K562 (cell line): Measurements from ENCODE around the gene DNAJC17. TPM values are rescaled to one million over a fixed set of nuclear protein-coding genes. Genes with fewer than 3 reads are reported as not detected.

Experiments
- BCL6 ChIP-seq: fragments of 250-450 bp; sonication (Bioruptor Pico); IDR thresholded peaks from 2 replicates; pipeline ENCODE4 v1.4.0; 2020
- BRF1 ChIP-seq: IDR thresholded peaks from 3 replicates; pipeline ENCODE4 v1.6.1; 2011; ENCODE audit warnings: borderline replicate concordance, mild to moderate bottlenecking; ENCODE audit not compliant: insufficient read length; ENCODE audit errors: extremely low read depth
- CHD1 ChIP-seq: fragments of 200-600 bp; sonication (generic); IDR thresholded peaks from one replicate; pipeline ENCODE4 v1.6.1; 2012; ENCODE audit warnings: mild to moderate bottlenecking, moderate library complexity, low read length, inconsistent platforms
- DACH1 ChIP-seq: fragments of 450-650 bp; IDR thresholded peaks from 2 replicates; pipeline ENCODE4 v1.6.1; 2018; ENCODE audit not compliant: partially characterized antibody
- E2F5 ChIP-seq: sonication (generic); formaldehyde crosslinking; IDR thresholded peaks from 2 replicates; pipeline ENCODE4 v1.8.0; 2022; ENCODE audit warnings: mild to moderate bottlenecking, missing genetic modification reagents
- EGR1 ChIP-seq: fragments of 450-650 bp; conservative IDR thresholded peaks from 2 replicates; pipeline ENCODE4 v1.6.1; 2017; ENCODE audit warnings: mild to moderate bottlenecking
- FOXA1 ChIP-seq: fragments of 450-650 bp; IDR thresholded peaks from 2 replicates; pipeline ENCODE4 v1.6.1; 2016; ENCODE audit warnings: mild to moderate bottlenecking, borderline replicate concordance
- IRF9 ChIP-seq: fragments of 450-650 bp; IDR thresholded peaks from 2 replicates; pipeline ENCODE4 v1.6.1; 2016; ENCODE audit warnings: missing biosample characterization, missing genetic modification characterization
- KLF10 ChIP-seq: fragments of 250-450 bp; sonication (Bioruptor Pico); IDR thresholded peaks from 2 replicates; pipeline ENCODE4 v1.6.1; 2021; ENCODE audit warnings: matching md5 sums
- MEF2A ChIP-seq: IDR thresholded peaks from 2 replicates; pipeline ENCODE4 v1.6.1; 2011; ENCODE audit warnings: low read depth, mild to moderate bottlenecking, low read length, moderate library complexity; ENCODE audit not compliant: control insufficient read depth
- NFXL1 ChIP-seq: fragments of 450-650 bp; formaldehyde crosslinking; IDR thresholded peaks from 2 replicates; pipeline ENCODE4 v1.4.0; 2021; ENCODE audit warnings: mild to moderate bottlenecking
- POLR3G ChIP-seq: IDR thresholded peaks from 2 replicates; pipeline ENCODE4 v1.6.1; 2011; ENCODE audit not compliant: insufficient read length, insufficient replicate concordance; ENCODE audit errors: extremely low read depth
- RFX7 ChIP-seq: fragments of 250-450 bp; sonication (Bioruptor Pico); IDR thresholded peaks from 2 replicates; pipeline ENCODE4 v1.5.1; 2021; ENCODE audit warnings: mild to moderate bottlenecking
- SMARCE1 ChIP-seq: fragments of 450-650 bp; IDR thresholded peaks from 2 replicates; pipeline ENCODE4 v1.7.1; 2016; ENCODE audit warnings: mild to moderate bottlenecking
- SUPT5H ChIP-seq: fragments of 450-650 bp; IDR thresholded peaks from 2 replicates; pipeline ENCODE4 v1.6.1; 2016
- TFAM ChIP-seq: fragments of 250-450 bp; sonication (Bioruptor Pico); conservative IDR thresholded peaks from 2 replicates; pipeline ENCODE4 v1.5.0; 2021; ENCODE audit warnings: mild to moderate bottlenecking, moderate library complexity
- ZBED1 ChIP-seq: IDR thresholded peaks from 2 replicates; pipeline ENCODE4 v1.6.1; 2014
- ZC3H11A ChIP-seq: IDR thresholded peaks from 2 replicates; pipeline ENCODE4 v1.6.1; 2012; ENCODE audit warnings: low read depth, low read length, improper control_type of control experiment
- ZKSCAN3 ChIP-seq: fragments of 250-450 bp; sonication (Bioruptor Pico); IDR thresholded peaks from 2 replicates; pipeline ENCODE4 v1.4.0; 2020
- ZNF316 ChIP-seq: fragments of 450-650 bp; IDR thresholded peaks from 2 replicates; pipeline ENCODE4 v1.6.1; 2016
- ZNF778 ChIP-seq: fragments of 450-650 bp; formaldehyde crosslinking; IDR thresholded peaks from 2 replicates; pipeline ENCODE4 v1.4.0; 2020; ENCODE audit warnings: mild to moderate bottlenecking, moderate library complexity
- polyA plus RNA-seq, 8 experiments: library from polyadenylated mRNA; depleted of rRNA in 4 of 8; stranded (reverse) in 5 of 8; unstranded in 3 of 8; fragments of >200 nt; fragmentation: Nextera tagmentation in 2 of 8; fragmentation: Illumina TruSeq in 1 of 8; extraction: Ambion mirVana in 2 of 8; extraction: Trizol in 1 of 8; gene quantifications; 2 replicates each; pipeline versions ENCODE4 v1.2.1 to v1.2.3, GENCODE V29; 2011 to 2014; ENCODE audit warnings: inconsistent platforms in 1 of 8, missing spikeins in 1 of 8
- total RNA-seq, 7 experiments: library from RNA; depleted of rRNA in 6 of 7; stranded (reverse); fragments of >200 nt in 6 of 7; fragmentation: Illumina TruSeq in 2 of 7; extraction: Trizol in 2 of 7; gene quantifications; 2 replicates each; pipeline versions ENCODE4 v1.2.1 to v1.2.3, GENCODE V29; 2011 to 2021; ENCODE audit warnings: low replicate concordance in 1 of 7
- TF ChIP-seq, protein P1 (sequence below): fragments of 450-650 bp; IDR thresholded peaks from 2 replicates; pipeline ENCODE4 v1.6.1; 2016; ENCODE audit warnings: borderline replicate concordance
- TF ChIP-seq, protein P2 (sequence below): sonication (generic); formaldehyde crosslinking; IDR thresholded peaks from 2 replicates; pipeline ENCODE4 v1.5.0; 2020; ENCODE audit warnings: missing genetic modification reagents

DNAJC17 gene
- total and polyA plus RNA-seq, 9 of the 15 experiments (the other 6 are each of a cell fraction or from before 2014, with no cell fraction given), result 2.4 to 79.4 (median 44.2) TPM

DNA sequence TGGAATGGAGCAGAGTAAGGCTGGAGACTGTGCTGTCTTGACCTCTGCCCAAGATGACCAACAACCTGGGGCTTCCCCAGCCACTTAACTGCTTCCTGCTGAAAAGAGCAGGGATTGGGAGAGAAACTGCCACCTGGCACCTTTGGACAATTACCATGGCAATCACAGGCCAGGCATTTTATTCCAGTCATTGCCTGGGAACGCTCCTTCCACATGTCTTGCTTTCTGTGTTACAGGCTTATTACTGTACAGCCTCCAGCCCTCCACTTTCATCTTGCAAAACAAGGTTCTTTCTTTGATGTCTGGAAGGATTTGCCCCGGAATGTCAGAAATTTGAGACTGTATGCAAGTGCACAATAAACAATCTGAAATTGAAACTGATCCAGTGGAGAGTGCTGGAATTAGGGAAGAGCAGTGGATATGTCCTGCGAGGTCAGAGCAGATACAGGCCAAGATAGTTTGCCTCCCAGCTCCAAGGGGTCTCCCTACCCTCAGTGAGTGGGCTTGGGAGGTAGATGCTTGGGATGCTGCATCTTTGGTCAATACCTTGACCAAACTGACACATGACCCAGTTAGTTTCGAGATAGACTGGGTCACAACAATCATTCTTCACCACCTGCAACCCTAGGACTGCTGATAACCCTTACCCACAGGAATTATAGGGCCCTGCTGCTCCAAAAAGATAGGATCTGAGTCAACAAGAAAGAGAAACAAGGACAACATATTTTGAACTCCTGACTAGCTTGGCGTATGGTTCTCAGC is 18.6 kb upstream of the DNAJC17 start (continued):
- TF ChIP-seq NFXL1 (CRISPR knock-in tag) (no peak), RFX7 (no peak), SUPT5H (no peak), MEF2A (no peak), ZKSCAN3 (CRISPR knock-in tag) (no peak), ZNF778 (no peak), DACH1 (no peak), POLR3G (no peak), SMARCE1 (peak; percentile 98), EGR1 (no peak), TFAM (no peak), IRF9 (no peak), CHD1 (no peak), FOXA1 (peak; percentile 90), ZBED1 (peak; percentile 55; the same call in 1 of the 2 replicates), BRF1 (no peak), KLF10 (CRISPR knock-in tag) (no peak), BCL6 (CRISPR knock-in tag) (no peak), E2F5 (CRISPR knock-in tag) (no peak), ZC3H11A (no peak), ZNF316 (no peak)
- TF ChIP-seq, protein P1, sequence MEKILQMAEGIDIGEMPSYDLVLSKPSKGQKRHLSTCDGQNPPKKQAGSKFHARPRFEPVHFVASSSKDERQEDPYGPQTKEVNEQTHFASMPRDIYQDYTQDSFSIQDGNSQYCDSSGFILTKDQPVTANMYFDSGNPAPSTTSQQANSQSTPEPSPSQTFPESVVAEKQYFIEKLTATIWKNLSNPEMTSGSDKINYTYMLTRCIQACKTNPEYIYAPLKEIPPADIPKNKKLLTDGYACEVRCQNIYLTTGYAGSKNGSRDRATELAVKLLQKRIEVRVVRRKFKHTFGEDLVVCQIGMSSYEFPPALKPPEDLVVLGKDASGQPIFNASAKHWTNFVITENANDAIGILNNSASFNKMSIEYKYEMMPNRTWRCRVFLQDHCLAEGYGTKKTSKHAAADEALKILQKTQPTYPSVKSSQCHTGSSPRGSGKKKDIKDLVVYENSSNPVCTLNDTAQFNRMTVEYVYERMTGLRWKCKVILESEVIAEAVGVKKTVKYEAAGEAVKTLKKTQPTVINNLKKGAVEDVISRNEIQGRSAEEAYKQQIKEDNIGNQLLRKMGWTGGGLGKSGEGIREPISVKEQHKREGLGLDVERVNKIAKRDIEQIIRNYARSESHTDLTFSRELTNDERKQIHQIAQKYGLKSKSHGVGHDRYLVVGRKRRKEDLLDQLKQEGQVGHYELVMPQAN, result no peak
- TF ChIP-seq, protein P2, sequence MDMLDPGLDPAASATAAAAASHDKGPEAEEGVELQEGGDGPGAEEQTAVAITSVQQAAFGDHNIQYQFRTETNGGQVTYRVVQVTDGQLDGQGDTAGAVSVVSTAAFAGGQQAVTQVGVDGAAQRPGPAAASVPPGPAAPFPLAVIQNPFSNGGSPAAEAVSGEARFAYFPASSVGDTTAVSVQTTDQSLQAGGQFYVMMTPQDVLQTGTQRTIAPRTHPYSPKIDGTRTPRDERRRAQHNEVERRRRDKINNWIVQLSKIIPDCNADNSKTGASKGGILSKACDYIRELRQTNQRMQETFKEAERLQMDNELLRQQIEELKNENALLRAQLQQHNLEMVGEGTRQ (CRISPR knock-in tag), result no peak
